Body of pancreas (tissue), 4 donors: Measurements from ENCODE around the gene SLC25A25.

Experiments used
- CTCF ChIP-seq, 7 experiments: fragments of 450-650 bp in 4 of 7; fragments of 200-600 bp in 3 of 7; sonication (generic) in 3 of 7; IDR thresholded peaks; one replicate each; pipeline ENCODE4 v1.5.1; 2016 to 2019; ENCODE audit warnings: antibody characterized with exemption in 7 of 7
- POLR2A ChIP-seq, 3 donors: fragments of 450-650 bp; IDR thresholded peaks; one replicate each; pipeline ENCODE4 v1.6.1; 2016; ENCODE audit warnings: antibody characterized with exemption in 3 of 3, mild to moderate bottlenecking in 2 of 3

- no peak for TF ChIP-seq CTCF (IDR thresholded peaks at IDR 0.05)
- no peak for TF ChIP-seq POLR2A (IDR thresholded peaks at IDR 0.05)
Observed at GRCh38 chr9:128155736-128156500, 87.9 kb downstream of the SLC25A25 start.
